Measurements from ENCODE around the gene CPNE1.

DNA sequence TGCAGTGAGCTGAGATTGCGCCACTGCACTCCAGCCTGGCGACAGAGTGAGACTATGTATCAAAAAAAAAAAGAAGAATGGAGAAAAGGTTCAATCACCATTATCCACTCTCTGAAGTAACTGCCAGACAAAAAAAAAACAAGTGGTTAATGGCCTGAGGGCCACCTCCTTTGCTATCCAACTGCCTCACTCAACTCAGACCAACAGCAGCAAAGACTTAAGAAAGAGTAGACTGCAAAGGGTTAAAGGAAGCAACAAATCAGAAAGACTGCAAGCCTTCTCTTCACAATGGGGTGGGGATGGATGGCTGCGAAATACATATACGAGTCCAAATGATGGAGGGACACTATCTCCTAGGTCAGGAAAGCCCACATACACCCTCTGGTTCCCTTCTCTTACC is 31.3 kb upstream of the CPNE1 start:
- TF ChIP-seq POLR2A (IDR thresholded peaks at IDR 0.05) (no peak), POLR2AphosphoS5 (IDR thresholded peaks at IDR 0.05) (no peak)
- TF ChIP-seq, protein P1, sequence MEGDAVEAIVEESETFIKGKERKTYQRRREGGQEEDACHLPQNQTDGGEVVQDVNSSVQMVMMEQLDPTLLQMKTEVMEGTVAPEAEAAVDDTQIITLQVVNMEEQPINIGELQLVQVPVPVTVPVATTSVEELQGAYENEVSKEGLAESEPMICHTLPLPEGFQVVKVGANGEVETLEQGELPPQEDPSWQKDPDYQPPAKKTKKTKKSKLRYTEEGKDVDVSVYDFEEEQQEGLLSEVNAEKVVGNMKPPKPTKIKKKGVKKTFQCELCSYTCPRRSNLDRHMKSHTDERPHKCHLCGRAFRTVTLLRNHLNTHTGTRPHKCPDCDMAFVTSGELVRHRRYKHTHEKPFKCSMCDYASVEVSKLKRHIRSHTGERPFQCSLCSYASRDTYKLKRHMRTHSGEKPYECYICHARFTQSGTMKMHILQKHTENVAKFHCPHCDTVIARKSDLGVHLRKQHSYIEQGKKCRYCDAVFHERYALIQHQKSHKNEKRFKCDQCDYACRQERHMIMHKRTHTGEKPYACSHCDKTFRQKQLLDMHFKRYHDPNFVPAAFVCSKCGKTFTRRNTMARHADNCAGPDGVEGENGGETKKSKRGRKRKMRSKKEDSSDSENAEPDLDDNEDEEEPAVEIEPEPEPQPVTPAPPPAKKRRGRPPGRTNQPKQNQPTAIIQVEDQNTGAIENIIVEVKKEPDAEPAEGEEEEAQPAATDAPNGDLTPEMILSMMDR (IDR thresholded peaks at IDR 0.05), result no peak
